Kidney epithelial cell (primary cell): ENCODE results near the gene SLC9A5. TPM values are rescaled to one million over a fixed set of nuclear protein-coding genes. Genes with fewer than 3 reads are reported as not detected.

ENCODE experiments used
- DNase-seq: peaks from one replicate; pipeline ENCODE4 v3.0.0-alpha.2; 2010; ENCODE audit warnings: low read depth
- H3K27me3 ChIP-seq: 2 replicates; pipeline ENCODE4 v1.6.0; 2011; ENCODE audit warnings: low read length; ENCODE audit not compliant: control insufficient read depth, insufficient read depth
- H3K36me3 ChIP-seq: 2 replicates; pipeline ENCODE4 v1.5.1; 2011; ENCODE audit warnings: low read length; ENCODE audit not compliant: control insufficient read depth, insufficient read depth
- H3K4me3 ChIP-seq: 2 replicates; pipeline ENCODE4 v1.5.1; 2011; ENCODE audit warnings: low read depth, mild to moderate bottlenecking, control low read depth, low read length
- total RNA-seq: library from RNA; depleted of rRNA; stranded (reverse); fragments of >200 nt; gene quantifications from 2 replicates; pipeline ENCODE4 v1.2.3, GENCODE V29; 2015
- TF ChIP-seq, protein P1 (sequence below): IDR thresholded peaks from 2 replicates; pipeline ENCODE4 v1.5.1; 2011; ENCODE audit warnings: mild to moderate bottlenecking, moderate library complexity, low read length, control low read depth, inconsistent platforms; ENCODE audit not compliant: insufficient read depth, poor library complexity, severe bottlenecking

Gene SLC9A5
- total RNA-seq, 1 donor from 2014 or later: not detected

DNA sequence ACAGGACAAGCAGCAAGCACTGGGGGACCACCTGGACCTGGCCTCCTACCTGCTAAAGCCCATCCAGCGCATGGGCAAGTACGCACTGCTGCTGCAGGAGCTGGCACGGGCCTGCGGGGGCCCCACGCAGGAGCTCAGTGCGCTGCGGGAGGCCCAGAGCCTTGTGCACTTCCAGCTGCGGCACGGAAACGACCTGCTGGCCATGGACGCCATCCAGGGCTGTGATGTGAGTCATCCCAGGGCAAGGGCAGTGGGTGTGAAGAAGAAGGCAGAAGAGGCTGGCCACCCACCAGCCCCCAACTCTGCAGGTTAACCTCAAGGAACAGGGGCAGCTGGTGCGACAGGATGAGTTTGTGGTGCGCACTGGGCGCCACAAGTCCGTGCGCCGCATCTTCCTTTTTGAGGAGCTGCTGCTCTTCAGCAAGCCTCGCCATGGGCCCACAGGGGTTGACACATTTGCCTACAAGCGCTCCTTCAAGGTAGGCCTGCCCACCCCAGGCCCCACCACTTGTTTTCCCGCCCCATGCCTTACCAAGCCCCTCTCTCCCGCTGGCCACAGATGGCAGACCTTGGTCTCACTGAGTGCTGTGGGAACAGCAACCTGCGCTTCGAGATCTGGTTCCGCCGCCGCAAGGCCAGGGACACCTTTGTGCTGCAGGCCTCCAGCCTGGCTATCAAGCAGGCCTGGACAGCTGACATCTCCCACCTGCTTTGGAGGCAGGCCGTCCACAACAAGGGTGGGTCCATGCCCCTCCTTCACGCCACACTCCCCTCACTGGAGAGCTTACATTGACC is 37.9 kb downstream of the SLC9A5 start:
- H3K4me3 ChIP-seq: no peak overlapping the region
- TF ChIP-seq, protein P1, sequence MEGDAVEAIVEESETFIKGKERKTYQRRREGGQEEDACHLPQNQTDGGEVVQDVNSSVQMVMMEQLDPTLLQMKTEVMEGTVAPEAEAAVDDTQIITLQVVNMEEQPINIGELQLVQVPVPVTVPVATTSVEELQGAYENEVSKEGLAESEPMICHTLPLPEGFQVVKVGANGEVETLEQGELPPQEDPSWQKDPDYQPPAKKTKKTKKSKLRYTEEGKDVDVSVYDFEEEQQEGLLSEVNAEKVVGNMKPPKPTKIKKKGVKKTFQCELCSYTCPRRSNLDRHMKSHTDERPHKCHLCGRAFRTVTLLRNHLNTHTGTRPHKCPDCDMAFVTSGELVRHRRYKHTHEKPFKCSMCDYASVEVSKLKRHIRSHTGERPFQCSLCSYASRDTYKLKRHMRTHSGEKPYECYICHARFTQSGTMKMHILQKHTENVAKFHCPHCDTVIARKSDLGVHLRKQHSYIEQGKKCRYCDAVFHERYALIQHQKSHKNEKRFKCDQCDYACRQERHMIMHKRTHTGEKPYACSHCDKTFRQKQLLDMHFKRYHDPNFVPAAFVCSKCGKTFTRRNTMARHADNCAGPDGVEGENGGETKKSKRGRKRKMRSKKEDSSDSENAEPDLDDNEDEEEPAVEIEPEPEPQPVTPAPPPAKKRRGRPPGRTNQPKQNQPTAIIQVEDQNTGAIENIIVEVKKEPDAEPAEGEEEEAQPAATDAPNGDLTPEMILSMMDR: no peak
- DNase-seq: no peak

DNA sequence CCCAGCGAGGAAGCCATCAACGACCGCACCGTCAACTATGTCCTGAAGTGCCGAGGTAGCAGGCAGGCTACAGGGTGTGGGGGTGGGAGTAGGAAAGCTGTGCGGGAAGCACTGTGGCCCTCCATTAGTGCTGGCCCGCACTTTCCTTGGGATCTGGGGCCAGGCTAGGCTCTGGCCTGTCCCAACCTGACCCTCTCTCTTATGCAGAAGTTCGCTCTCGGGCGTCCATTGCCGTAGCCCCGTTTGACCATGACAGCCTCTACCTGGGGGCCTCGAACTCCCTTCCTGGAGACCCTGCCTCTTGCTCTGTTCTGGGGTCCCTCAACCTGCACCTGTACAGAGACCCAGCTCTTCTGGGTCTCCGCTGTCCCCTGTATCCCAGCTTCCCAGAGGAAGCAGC is 39.2 kb downstream of the SLC9A5 start:
- no peaks in the 10 kb centered on the region for H3K27me3 ChIP-seq
- H3K36me3 ChIP-seq: no peaks in the 10 kb centered on the region
- DNase-seq: no peak
- H3K4me3 ChIP-seq: no peak overlapping the region
- TF ChIP-seq, protein P1: no peak

More for the DNA sequence above, 37.9 kb downstream of the SLC9A5 start:
- no peaks in the 10 kb centered on the region for H3K27me3 ChIP-seq
- H3K36me3 ChIP-seq: no peaks in the 10 kb centered on the region

DNA sequence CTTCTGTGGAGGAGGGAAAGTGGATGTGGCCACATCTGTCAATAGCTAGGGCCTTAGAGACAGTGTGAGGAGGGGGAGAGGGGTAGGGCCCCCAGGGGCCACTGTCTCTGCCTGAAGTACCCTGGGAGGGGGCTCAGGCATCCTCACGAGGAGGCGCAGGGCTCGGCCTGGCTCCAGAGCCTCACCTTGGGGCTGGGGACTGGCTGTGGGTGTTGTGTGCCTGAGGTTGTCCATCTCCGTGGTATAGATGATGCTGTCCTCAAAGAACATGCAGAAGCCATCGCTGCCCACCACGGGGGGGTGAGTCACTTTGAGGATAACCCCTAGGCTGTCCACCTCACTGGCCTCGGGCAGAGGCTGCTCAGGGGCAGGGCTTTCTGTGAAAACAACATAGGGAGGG is 42.7 kb downstream of the SLC9A5 start:
- no peak for DNase-seq
- H3K36me3 ChIP-seq: no peaks in the 10 kb centered on the region
- no peak overlapping the region for H3K4me3 ChIP-seq
- peaks cover 5% of the 10 kb centered on the region for H3K27me3 ChIP-seq
- TF ChIP-seq, protein P1: no peak

- H3K4me3 ChIP-seq: no peak overlapping the region
- TF ChIP-seq, protein P1: no peak
- no peak for DNase-seq
- no peaks in the 10 kb centered on the region for H3K36me3 ChIP-seq
- peaks cover 5% of the 10 kb centered on the region for H3K27me3 ChIP-seq
Measured at GRCh38 chr16:67294171-67294757, 45.5 kb downstream of the SLC9A5 start.

GRCh38 chr16:67294938-67295361 is 46.2 kb downstream of the SLC9A5 start:
- no peak overlapping the region for H3K4me3 ChIP-seq
- TF ChIP-seq, protein P1: no peak
- no peak for DNase-seq
- no peaks in the 10 kb centered on the region for H3K36me3 ChIP-seq
- H3K27me3 ChIP-seq: peaks cover 5% of the 10 kb centered on the region
